ENCODE results near the gene RASIP1. TPM values are rescaled to one million over a fixed set of nuclear protein-coding genes. Genes with fewer than 3 reads are reported as not detected.

RASIP1 gene
- total and polyA plus RNA-seq, 2 of the 8 experiments (the other 6 are each of a cell fraction or from before 2014, with no cell fraction given) = 9.3 to 11.4 TPM

GRCh38 chr19:48772503-48772953 lies 32.1 kb upstream of the RASIP1 start:
- DNase-seq (ENCODE audit: low read depth in 1 of 2, low spot score in 2 of 2) = no peak
- TF ChIP-seq YY1 (IDR thresholded peaks at IDR 0.05; ENCODE audit: low read depth, low read length) (no peak), SAP30 (IDR thresholded peaks at IDR 0.05; ENCODE audit: insufficient read depth, insufficient replicate concordance, low read length) (no peak), CHD1 (IDR thresholded peaks at IDR 0.05; ENCODE audit: low read depth, low read length) (no peak)

More at GRCh38 chr19:48772503-48772953, 32.1 kb upstream of the RASIP1 start:
- no peak overlapping the region for H3K9ac ChIP-seq (replicated peaks in 1 of 4; ENCODE audit: extremely low read depth in 1 of 4, low read depth in 3 of 4, low read length in 3 of 4)
- peak overlapping the region; percentile 6; the same call in 1 of the 2 replicates for H2AFZ ChIP-seq (ENCODE audit: low read length)
- no peak overlapping the region for H3K56ac ChIP-seq (replicated peaks; ENCODE audit: insufficient read length, low read depth, low read length)
- no peak overlapping the region for H2AK5ac ChIP-seq (ENCODE audit: low read depth, low read length)
- POLR2A ChIA-PET (ENCODE audit: partially characterized antibody) = interaction anchor here (0.6 to 0.9 kb wide), 5 partner anchors 10 to 77 kb away, joined by 3 to 7 read pairs (median 4); no protein-coding TSS in a partner anchor
- no peak overlapping the region for H2BK120ac ChIP-seq (replicated peaks; ENCODE audit: low read depth, low read length)
- no peak overlapping the region for H2BK5ac ChIP-seq (ENCODE audit: low read depth, low read length)
- H3K4me3 ChIP-seq (ENCODE audit: extremely low read depth in 1 of 4, insufficient read depth in 2 of 4, low read depth in 3 of 4, low read length in 4 of 4) = no peak overlapping the region
- H3K18ac ChIP-seq (ENCODE audit: extremely low read depth, low read length) = no peak overlapping the region
- no peak overlapping the region for H4K5ac ChIP-seq (ENCODE audit: insufficient read length, low read depth, low read length)
- no peaks in the 10 kb centered on the region for H3K4me1 ChIP-seq (replicated peaks in 1 of 4; ENCODE audit: control insufficient read depth in 3 of 4, insufficient read depth in 4 of 4, low read length in 3 of 4)
- FAIRE-seq = no peak
- H2BK12ac ChIP-seq (ENCODE audit: low read depth, low read length) = no peak overlapping the region
- no peaks in the 10 kb centered on the region for H3K27me3 ChIP-seq (replicated peaks in 1 of 4; ENCODE audit: control insufficient read depth in 3 of 4, extremely low read depth in 1 of 4, insufficient read depth in 3 of 4, low read length in 3 of 4)
- no peaks in the 10 kb centered on the region for H4K20me1 ChIP-seq (replicated peaks in 1 of 2; ENCODE audit: control insufficient read depth in 1 of 2, insufficient read depth in 2 of 2, low read length in 2 of 2)
- no peak overlapping the region for H2BK20ac ChIP-seq (ENCODE audit: low read length)
- 0 out of 2 replicates have a peak, but pooled peaks cover 2% of the 10 kb centered on the region for H3K23me2 ChIP-seq (ENCODE audit: low read depth, low read length)
- H4K8ac ChIP-seq (ENCODE audit: extremely low read depth, insufficient read depth, low read length) = no peak overlapping the region
- no peaks in the 10 kb centered on the region for H3K79me1 ChIP-seq (ENCODE audit: low read depth, low read length)
- H3K4ac ChIP-seq (replicated peaks; ENCODE audit: insufficient read length, low read depth, low read length) = no peak overlapping the region
- CTCF ChIA-PET (ENCODE audit: partially characterized antibody) = interaction anchor here (1.1 to 1.2 kb wide), 2 partner anchors 69 to 126 kb away, joined by 4 to 5 read pairs; partner anchors contain the start of gene CA11
- WGBS, 2 experiments (ENCODE audit: extremely low coverage in 1 of 2, insufficient coverage in 1 of 2, insufficient read length in 1 of 2, insufficient replicate concordance in 2 of 2, low coverage in 1 of 2, low lambda C conversion rate in 2 of 2, missing lambda C conversion rate in 1 of 2) = 92% methylated on average over 13 of the region's 13 CpGs; no CpG with 5 or more reads in 1 of the 2 experiments
- H3K36me3 ChIP-seq (ENCODE audit: control insufficient read depth in 2 of 4, insufficient read depth in 4 of 4, low read length in 3 of 4) = no peaks in the 10 kb centered on the region
- no peaks in the 10 kb centered on the region for H3K79me2 ChIP-seq (ENCODE audit: control insufficient read depth in 1 of 2, insufficient read depth in 2 of 2, low read length in 2 of 2)
- H4K91ac ChIP-seq (replicated peaks; ENCODE audit: insufficient read length, low read length) = no peak overlapping the region
- H3K14ac ChIP-seq (ENCODE audit: insufficient read length) = no peak overlapping the region
- no peaks in the 10 kb centered on the region for H3K9me3 ChIP-seq (ENCODE audit: insufficient read depth in 2 of 2, low read depth in 1 of 2, low read length in 1 of 2)
- no peak overlapping the region for H3K23ac ChIP-seq (ENCODE audit: insufficient read length)
- H3K4me2 ChIP-seq (ENCODE audit: insufficient read depth in 1 of 2, low read depth in 2 of 2, low read length in 2 of 2) = no peak overlapping the region
- no peak overlapping the region for H3K27ac ChIP-seq (ENCODE audit: low read depth, low read length)
- H2BK15ac ChIP-seq (ENCODE audit: low read length) = no peak overlapping the region

Measured in H1 (cell line).